ENCODE measurements around the gene CCT6A. TPM values are rescaled to one million over a fixed set of nuclear protein-coding genes. Genes with fewer than 3 reads are reported as not detected.

The CCT6A gene
- polyA plus RNA-seq, 1 donor from 2014 or later: 275 TPM

- no peaks in the 10 kb centered on the region for H3K9me3 ChIP-seq (ENCODE audit: low read length)
- H3K27me3 ChIP-seq (ENCODE audit: insufficient read depth, low read depth, low read length): no peaks in the 10 kb centered on the region
- no peak within 1 kb of the TSS for H3K9ac ChIP-seq (ENCODE audit: low read length)
- no peaks in the 10 kb centered on the region for H3K36me3 ChIP-seq (ENCODE audit: insufficient read depth, low read length)
- no peaks in the 10 kb centered on the region for H4K20me1 ChIP-seq (ENCODE audit: insufficient read depth)
- no peaks in the 10 kb centered on the region for H3F3A ChIP-seq (ENCODE audit: insufficient read depth, low read length, poor library complexity, severe bottlenecking)
- H2AFZ ChIP-seq (ENCODE audit: low read depth, low read length): no peak within 1 kb of the TSS
- no peak within 1 kb of the TSS for H3K4me2 ChIP-seq (ENCODE audit: low read length)
- no peaks in the 10 kb centered on the region for H3K79me2 ChIP-seq (replicated peaks; ENCODE audit: insufficient read depth, low read length)
- H3K4me3 ChIP-seq (ENCODE audit: low read length): no peak within 1 kb of the TSS
- H3K9me2 ChIP-seq (ENCODE audit: insufficient read depth, low read length): no peaks in the 10 kb centered on the region
- no peak for TF ChIP-seq TAF1 (IDR thresholded peaks at IDR 0.05; ENCODE audit: low read depth)
- TF ChIP-seq, protein P1, sequence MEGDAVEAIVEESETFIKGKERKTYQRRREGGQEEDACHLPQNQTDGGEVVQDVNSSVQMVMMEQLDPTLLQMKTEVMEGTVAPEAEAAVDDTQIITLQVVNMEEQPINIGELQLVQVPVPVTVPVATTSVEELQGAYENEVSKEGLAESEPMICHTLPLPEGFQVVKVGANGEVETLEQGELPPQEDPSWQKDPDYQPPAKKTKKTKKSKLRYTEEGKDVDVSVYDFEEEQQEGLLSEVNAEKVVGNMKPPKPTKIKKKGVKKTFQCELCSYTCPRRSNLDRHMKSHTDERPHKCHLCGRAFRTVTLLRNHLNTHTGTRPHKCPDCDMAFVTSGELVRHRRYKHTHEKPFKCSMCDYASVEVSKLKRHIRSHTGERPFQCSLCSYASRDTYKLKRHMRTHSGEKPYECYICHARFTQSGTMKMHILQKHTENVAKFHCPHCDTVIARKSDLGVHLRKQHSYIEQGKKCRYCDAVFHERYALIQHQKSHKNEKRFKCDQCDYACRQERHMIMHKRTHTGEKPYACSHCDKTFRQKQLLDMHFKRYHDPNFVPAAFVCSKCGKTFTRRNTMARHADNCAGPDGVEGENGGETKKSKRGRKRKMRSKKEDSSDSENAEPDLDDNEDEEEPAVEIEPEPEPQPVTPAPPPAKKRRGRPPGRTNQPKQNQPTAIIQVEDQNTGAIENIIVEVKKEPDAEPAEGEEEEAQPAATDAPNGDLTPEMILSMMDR (IDR thresholded peaks at IDR 0.05; ENCODE audit: poor library complexity, severe bottlenecking): no peak
- TF ChIP-seq EZH2 (IDR thresholded peaks at IDR 0.05; ENCODE audit: borderline replicate concordance, insufficient read depth, low read length, poor library complexity, severe bottlenecking): no peak
- no peak for TF ChIP-seq RAD21 (conservative IDR thresholded peaks at IDR 0.05)
- TF ChIP-seq MXI1 (conservative IDR thresholded peaks at IDR 0.05; ENCODE audit: poor library complexity, severe bottlenecking): no peak
- TF ChIP-seq, protein P2, sequence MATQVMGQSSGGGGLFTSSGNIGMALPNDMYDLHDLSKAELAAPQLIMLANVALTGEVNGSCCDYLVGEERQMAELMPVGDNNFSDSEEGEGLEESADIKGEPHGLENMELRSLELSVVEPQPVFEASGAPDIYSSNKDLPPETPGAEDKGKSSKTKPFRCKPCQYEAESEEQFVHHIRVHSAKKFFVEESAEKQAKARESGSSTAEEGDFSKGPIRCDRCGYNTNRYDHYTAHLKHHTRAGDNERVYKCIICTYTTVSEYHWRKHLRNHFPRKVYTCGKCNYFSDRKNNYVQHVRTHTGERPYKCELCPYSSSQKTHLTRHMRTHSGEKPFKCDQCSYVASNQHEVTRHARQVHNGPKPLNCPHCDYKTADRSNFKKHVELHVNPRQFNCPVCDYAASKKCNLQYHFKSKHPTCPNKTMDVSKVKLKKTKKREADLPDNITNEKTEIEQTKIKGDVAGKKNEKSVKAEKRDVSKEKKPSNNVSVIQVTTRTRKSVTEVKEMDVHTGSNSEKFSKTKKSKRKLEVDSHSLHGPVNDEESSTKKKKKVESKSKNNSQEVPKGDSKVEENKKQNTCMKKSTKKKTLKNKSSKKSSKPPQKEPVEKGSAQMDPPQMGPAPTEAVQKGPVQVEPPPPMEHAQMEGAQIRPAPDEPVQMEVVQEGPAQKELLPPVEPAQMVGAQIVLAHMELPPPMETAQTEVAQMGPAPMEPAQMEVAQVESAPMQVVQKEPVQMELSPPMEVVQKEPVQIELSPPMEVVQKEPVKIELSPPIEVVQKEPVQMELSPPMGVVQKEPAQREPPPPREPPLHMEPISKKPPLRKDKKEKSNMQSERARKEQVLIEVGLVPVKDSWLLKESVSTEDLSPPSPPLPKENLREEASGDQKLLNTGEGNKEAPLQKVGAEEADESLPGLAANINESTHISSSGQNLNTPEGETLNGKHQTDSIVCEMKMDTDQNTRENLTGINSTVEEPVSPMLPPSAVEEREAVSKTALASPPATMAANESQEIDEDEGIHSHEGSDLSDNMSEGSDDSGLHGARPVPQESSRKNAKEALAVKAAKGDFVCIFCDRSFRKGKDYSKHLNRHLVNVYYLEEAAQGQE (IDR thresholded peaks at IDR 0.05; ENCODE audit: borderline replicate concordance): no peak
- no peak for TF ChIP-seq SMC3 (conservative IDR thresholded peaks at IDR 0.05; ENCODE audit: poor library complexity)
- H3K27ac ChIP-seq (ENCODE audit: low read length): no peak within 1 kb of the TSS
These were observed 41.4 kb downstream of the CCT6A start, which contains the start of gene PHKG1 for GRCh38 chr7:56092789-56093531. TSS of gene PHKG1 (minus strand) at chr7:56092952. CDS start at chr7:56088941, 4,011 bp downstream.

DNA sequence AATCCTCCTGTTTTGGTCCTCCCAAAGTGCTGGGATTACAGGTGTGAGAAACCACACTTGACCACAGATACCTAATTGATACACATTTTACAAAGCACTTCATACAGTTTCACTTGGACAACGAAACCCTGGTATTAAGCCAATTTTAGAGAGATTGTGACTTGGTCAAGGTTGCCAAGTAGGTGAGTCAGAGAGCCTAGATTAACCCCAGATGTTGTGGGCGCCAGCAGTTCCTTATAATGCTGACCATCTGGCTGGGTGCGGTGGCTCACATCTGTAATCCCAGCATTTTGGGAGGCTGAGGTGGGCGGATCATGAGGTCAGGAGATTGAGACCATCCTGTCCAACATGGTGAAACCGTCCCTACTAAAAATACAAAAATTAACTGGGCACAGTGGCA, 46.1 kb downstream of the CCT6A start:
- Histone ChIP-seq H3K27me3 (ENCODE audit: insufficient read depth, low read depth, low read length) (no peaks in the 10 kb centered on the region), H3K36me3 (ENCODE audit: insufficient read depth, low read length) (no peaks in the 10 kb centered on the region), H3K9me3 (ENCODE audit: low read length) (no peaks in the 10 kb centered on the region), H3K9me2 (ENCODE audit: insufficient read depth, low read length) (no peaks in the 10 kb centered on the region), H3K27ac (ENCODE audit: low read length) (no peak overlapping the region), H3K4me3 (ENCODE audit: low read length) (no peak overlapping the region), H3K79me2 (replicated peaks; ENCODE audit: insufficient read depth, low read length) (no peaks in the 10 kb centered on the region), H2AFZ (ENCODE audit: low read depth, low read length) (no peak overlapping the region), H3F3A (ENCODE audit: insufficient read depth, low read length, poor library complexity, severe bottlenecking) (no peaks in the 10 kb centered on the region), H3K9ac (ENCODE audit: low read length) (no peak overlapping the region), H4K20me1 (ENCODE audit: insufficient read depth) (no peaks in the 10 kb centered on the region), H3K4me2 (ENCODE audit: low read length) (no peak overlapping the region)
- TF ChIP-seq, protein P1 (IDR thresholded peaks at IDR 0.05; ENCODE audit: poor library complexity, severe bottlenecking): no peak
- TF ChIP-seq EP300 (conservative IDR thresholded peaks at IDR 0.05; ENCODE audit: poor library complexity, severe bottlenecking) (no peak), MXI1 (conservative IDR thresholded peaks at IDR 0.05; ENCODE audit: poor library complexity, severe bottlenecking) (no peak), EZH2 (IDR thresholded peaks at IDR 0.05; ENCODE audit: borderline replicate concordance, insufficient read depth, low read length, poor library complexity, severe bottlenecking) (no peak), RAD21 (conservative IDR thresholded peaks at IDR 0.05) (no peak), SMC3 (conservative IDR thresholded peaks at IDR 0.05; ENCODE audit: poor library complexity) (no peak)
- TF ChIP-seq, protein P2 (IDR thresholded peaks at IDR 0.05; ENCODE audit: borderline replicate concordance): no peak

Measured in neural cell (in vitro differentiated cells).